IMR-90 (cell line): ENCODE measurements around the gene C22orf39. TPM values are rescaled to one million over a fixed set of nuclear protein-coding genes. Genes with fewer than 3 reads are reported as not detected.

Source experiments
- ATAC-seq: fragments of 200-7000 bp; cut with Tn5 transposase; 2 replicates; pipeline ENCODE4 v1.9.1; 2020; ENCODE audit warnings: low read depth, mild to moderate bottlenecking, moderate library complexity
- BruUV-seq: library from RNA; stranded (reverse); fragments of 400-500 nt; replicated peaks from 2 replicates; lab custom pipeline; 2021; lab: Mats Ljungman, UMichigan
- CTCF ChIA-PET: fragments of 300-600 bp; formaldehyde crosslinking; extraction: SDS; loops from one replicate; lab custom pipeline; 2021; ENCODE audit warnings: antibody characterized with exemption; lab: Yijun Ruan, JAX
- POLR2A ChIA-PET: fragments of 300-600 bp; sonication (Branson Sonifier 250); formaldehyde crosslinking; loops from one replicate; lab custom pipeline; 2022; ENCODE audit warnings: antibody characterized with exemption; ENCODE audit not compliant: unreplicated experiment; lab: Charles Lee
- DNase-seq: peaks from one replicate; pipeline ENCODE4 v3.0.0; 2013
- H2AFZ ChIP-seq: replicated peaks from 2 replicates; pipeline ENCODE3; 2013; ENCODE audit warnings: low read length, mild to moderate bottlenecking; ENCODE audit not compliant: poor library complexity
- H2AK5ac ChIP-seq: 2 replicates; pipeline ENCODE4 v1.6.1; 2013; ENCODE audit warnings: low read depth, low read length, inconsistent platforms
- H2AK9ac ChIP-seq: replicated peaks from 2 replicates; pipeline ENCODE3; 2013; ENCODE audit warnings: mild to moderate bottlenecking, low read depth, low read length, moderate library complexity; ENCODE audit not compliant: poor library complexity
- H2BK120ac ChIP-seq: 2 replicates; pipeline ENCODE4 v1.6.1; 2013; ENCODE audit warnings: low read depth, low read length, inconsistent platforms
- H2BK15ac ChIP-seq: 3 replicates; pipeline ENCODE4 v1.6.1; 2013; ENCODE audit warnings: low read depth, low read length, inconsistent platforms
- H2BK20ac ChIP-seq: 2 replicates; pipeline ENCODE4 v1.6.1; 2013; ENCODE audit warnings: low read depth, mild to moderate bottlenecking, inconsistent platforms, low read length, moderate library complexity
- H2BK5ac ChIP-seq: 2 replicates; pipeline ENCODE4 v1.6.1; 2013; ENCODE audit warnings: mild to moderate bottlenecking, low read depth, low read length, inconsistent platforms; ENCODE audit not compliant: poor library complexity, severe bottlenecking
- H3K14ac ChIP-seq: replicated peaks from 2 replicates; pipeline ENCODE4 v1.6.1; 2013; ENCODE audit warnings: low read depth, low read length, inconsistent platforms
- H3K18ac ChIP-seq: 2 replicates; pipeline ENCODE4 v1.6.1; 2013; ENCODE audit warnings: low read depth, low read length, control low read depth
- H3K23ac ChIP-seq: 2 replicates; pipeline ENCODE4 v1.6.1; 2013; ENCODE audit warnings: low read depth, low read length, inconsistent platforms
- H3K27ac ChIP-seq: 2 replicates; pipeline ENCODE4 v1.5.1; 2013; ENCODE audit warnings: mild to moderate bottlenecking, control low read depth, low read length; ENCODE audit not compliant: insufficient read depth
- H3K27me3 ChIP-seq: 2 replicates; pipeline ENCODE4 v1.6.1; 2013; ENCODE audit warnings: low read length; ENCODE audit not compliant: control insufficient read depth, insufficient read depth
- H3K36me3 ChIP-seq: 2 replicates; pipeline ENCODE4 v1.6.1; 2013; ENCODE audit warnings: low read length, mixed read lengths; ENCODE audit not compliant: control insufficient read depth, insufficient read depth
- H3K4ac ChIP-seq: 2 replicates; pipeline ENCODE4 v1.6.1; 2013; ENCODE audit warnings: low read depth, low read length, inconsistent platforms
- H3K4me1 ChIP-seq: 2 replicates; pipeline ENCODE4 v1.6.1; 2013; ENCODE audit warnings: low read length, mixed read lengths; ENCODE audit not compliant: control insufficient read depth, insufficient read depth
- H3K4me2 ChIP-seq: 2 replicates; pipeline ENCODE4 v1.6.1; 2013; ENCODE audit warnings: low read depth, mild to moderate bottlenecking, control low read depth, low read length, moderate library complexity
- H3K4me3 ChIP-seq: 2 replicates; pipeline ENCODE4 v1.5.1; 2013; ENCODE audit warnings: low read depth, mild to moderate bottlenecking, control low read depth, low read length, moderate library complexity; ENCODE audit not compliant: insufficient read depth
- H3K56ac ChIP-seq: 2 replicates; pipeline ENCODE4 v1.6.1; 2013; ENCODE audit warnings: low read length, inconsistent platforms; ENCODE audit not compliant: insufficient read depth; ENCODE audit errors: extremely low read depth
- H3K79me1 ChIP-seq, 2 experiments: 2 replicates each; pipeline ENCODE4 v1.6.1; 2013; ENCODE audit warnings: low read length in 2 of 2, inconsistent platforms in 1 of 2, low read depth in 1 of 2
- H3K9ac ChIP-seq: 2 replicates; pipeline ENCODE4 v1.6.1; 2013; ENCODE audit warnings: low read depth, low read length, control low read depth
- H3K9me1 ChIP-seq: 2 replicates; pipeline ENCODE4 v1.6.1; 2013; ENCODE audit warnings: low read length, inconsistent platforms; ENCODE audit not compliant: insufficient read depth
- H3K9me3 ChIP-seq: 2 replicates; pipeline ENCODE4 v1.6.1; 2013; ENCODE audit warnings: low read length; ENCODE audit not compliant: control insufficient read depth, insufficient read depth
- H4K20me1 ChIP-seq: 2 replicates; pipeline ENCODE4 v1.6.1; 2013; ENCODE audit warnings: low read length, inconsistent platforms; ENCODE audit not compliant: insufficient read depth
- H4K5ac ChIP-seq: 2 replicates; pipeline ENCODE4 v1.6.1; 2013; ENCODE audit warnings: mild to moderate bottlenecking, low read depth, low read length, control low read depth
- H4K8ac ChIP-seq, 2 experiments: 2 replicates each; pipeline ENCODE4 v1.6.1; 2013; ENCODE audit warnings: low read depth in 2 of 2, low read length in 2 of 2, control low read depth in 1 of 2, inconsistent platforms in 1 of 2
- H4K91ac ChIP-seq: 2 replicates; pipeline ENCODE4 v1.6.1; 2013; ENCODE audit warnings: low read depth, low read length, inconsistent platforms; ENCODE audit not compliant: insufficient read depth
- ELK1 ChIP-seq: fragments of 150-350 bp; IDR thresholded peaks from 2 replicates; pipeline ENCODE4 v1.6.1; 2016; ENCODE audit warnings: low read depth, mild to moderate bottlenecking, low read length, moderate library complexity, borderline replicate concordance
- WGBS, 2 experiments: methylation state at CpG; one replicate each; pipeline versions ENCODE4 v1.1.5 to v1.1.7; 2013; ENCODE audit warnings: missing lambda C conversion rate in 2 of 2; ENCODE audit not compliant: insufficient read length in 1 of 2; ENCODE audit errors: extremely low coverage in 2 of 2; 5-methylcytosine and 5-hydroxymethylcytosine counted together
- dilution Hi-C: fragments of 300-500 bp; cut with HindIII; formaldehyde crosslinking; loops from one replicate; pipeline ENCODE4 v1.14.3; 2018; ENCODE audit warnings: low sequenced_read_pairs; ENCODE audit not compliant: unreplicated experiment
- in situ Hi-C: fragments of 300-500 bp; cut with MboI; formaldehyde crosslinking; loops from 3 replicates; pipeline ENCODE4 v1.14.3; 2019; ENCODE audit warnings: low sequenced_read_pairs, inconsistent platforms, mixed read lengths
- intact Hi-C: fragments of 100-400 bp; cut with micrococcal nuclease; formaldehyde crosslinking; loops from 2 replicates; pipeline ENCODE4 v1.10.0; 2022
- polyA plus RNA-seq, 3 experiments: library from polyadenylated mRNA; depleted of rRNA; stranded (reverse); fragments of >200 nt; gene quantifications; 2 replicates each; pipeline ENCODE4 v1.2.3, GENCODE V29; 2012; ENCODE audit warnings: low replicate concordance in 1 of 3
- total RNA-seq: library from RNA; depleted of rRNA; stranded (reverse); fragments of >200 nt; gene quantifications from 2 replicates; pipeline ENCODE4 v1.2.3, GENCODE V29; 2012

Gene C22orf39
- total and polyA plus RNA-seq, 2 of the 4 experiments (the other 2 are of a cell fraction): 8.2 to 8.9 TPM

- POLR2A ChIA-PET: no interaction called here
Measured at GRCh38 chr22:19412923-19413322, 34.6 kb downstream of the C22orf39 start.

More at GRCh38 chr22:19412923-19413322, 34.6 kb downstream of the C22orf39 start:
- no peak overlapping the region for H2BK120ac ChIP-seq
- H3K27me3 ChIP-seq: no peaks in the 10 kb centered on the region
- WGBS, 2 experiments: no CpG with 5 or more reads among the region's 4 CpGs
- no peak overlapping the region for H2BK15ac ChIP-seq
- no peaks in the 10 kb centered on the region for H3K9me3 ChIP-seq
- BruUV-seq: no TSS peak
- H4K91ac ChIP-seq: no peak overlapping the region
- CTCF ChIA-PET: no interaction called here
- H3K9ac ChIP-seq: no peak overlapping the region
- no peak overlapping the region for H2BK5ac ChIP-seq
- intact Hi-C loops: no loop called here
- no peak overlapping the region for H3K56ac ChIP-seq
- H3K9me1 ChIP-seq: peaks cover 14% of the 10 kb centered on the region
- no peak overlapping the region for H2AK5ac ChIP-seq
- H3K18ac ChIP-seq: no peak overlapping the region
- no peak overlapping the region for H4K8ac ChIP-seq
- H3K79me1 ChIP-seq: peaks cover 37 to 82% of the 10 kb centered on the region in 2 experiments
- H2BK20ac ChIP-seq: no peak overlapping the region
- peaks cover 14% of the 10 kb centered on the region for H3K36me3 ChIP-seq
- dilution Hi-C loops: no loop called here
- TF ChIP-seq ELK1: no peak
- H3K4ac ChIP-seq: no peak overlapping the region
- no peak overlapping the region for H3K23ac ChIP-seq
- H3K4me1 ChIP-seq: peaks cover 3% of the 10 kb centered on the region
- ATAC-seq (no peak), DNase-seq (no peak)
- H3K4me2 ChIP-seq: no peak overlapping the region
- H4K5ac ChIP-seq: no peak overlapping the region
- no peak overlapping the region for H2AK9ac ChIP-seq
- no peak overlapping the region for H3K4me3 ChIP-seq
- H3K27ac ChIP-seq: no peak overlapping the region
- no peak overlapping the region for H3K14ac ChIP-seq
- H2AFZ ChIP-seq: no peak overlapping the region
- in situ Hi-C loops: no loop called here
- peaks cover 44% of the 10 kb centered on the region for H4K20me1 ChIP-seq
